ENCODE results near the gene ZC3H18.
"Not testable (repeated sequence)": the region's sequence is repeated elsewhere in the genome, so short reads cannot be mapped to it uniquely, and the experiment has no call there.

The ZC3H18 gene

GRCh38 chr16:88609426-88609825 lies 39.2 kb downstream of the ZC3H18 start:
- not testable (repeated sequence) for DNase-seq

- no peak for DNase-seq
Measured at GRCh38 chr16:88610080-88610479, 39.9 kb downstream of the ZC3H18 start.

GRCh38 chr16:88610909-88611812 lies 41.0 kb downstream of the ZC3H18 start:
- no peak for DNase-seq

DNA sequence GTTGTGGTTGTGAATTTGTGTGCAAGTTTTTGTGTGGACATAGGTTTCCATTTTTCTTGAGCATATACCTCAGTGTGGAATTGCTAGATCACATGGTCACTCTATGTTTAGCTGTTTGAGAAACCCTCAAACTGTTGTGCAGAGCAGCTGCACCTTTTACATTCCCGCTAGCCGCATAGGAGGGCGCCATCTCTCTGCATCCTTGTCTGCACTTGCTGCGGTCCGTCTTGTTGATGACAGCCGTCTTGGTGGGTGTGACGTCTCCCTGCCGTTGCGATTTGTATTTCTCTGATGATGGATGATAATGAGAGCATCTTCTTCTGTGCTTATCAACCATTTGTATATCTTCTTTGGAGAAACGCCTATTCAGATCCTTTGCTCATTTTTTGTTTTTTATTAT lies 43.1 kb downstream of the ZC3H18 start:
- DNase-seq: no peak

- no peak for DNase-seq
Measured at GRCh38 chr16:88613911-88614817, 44.0 kb downstream of the ZC3H18 start.

DNA sequence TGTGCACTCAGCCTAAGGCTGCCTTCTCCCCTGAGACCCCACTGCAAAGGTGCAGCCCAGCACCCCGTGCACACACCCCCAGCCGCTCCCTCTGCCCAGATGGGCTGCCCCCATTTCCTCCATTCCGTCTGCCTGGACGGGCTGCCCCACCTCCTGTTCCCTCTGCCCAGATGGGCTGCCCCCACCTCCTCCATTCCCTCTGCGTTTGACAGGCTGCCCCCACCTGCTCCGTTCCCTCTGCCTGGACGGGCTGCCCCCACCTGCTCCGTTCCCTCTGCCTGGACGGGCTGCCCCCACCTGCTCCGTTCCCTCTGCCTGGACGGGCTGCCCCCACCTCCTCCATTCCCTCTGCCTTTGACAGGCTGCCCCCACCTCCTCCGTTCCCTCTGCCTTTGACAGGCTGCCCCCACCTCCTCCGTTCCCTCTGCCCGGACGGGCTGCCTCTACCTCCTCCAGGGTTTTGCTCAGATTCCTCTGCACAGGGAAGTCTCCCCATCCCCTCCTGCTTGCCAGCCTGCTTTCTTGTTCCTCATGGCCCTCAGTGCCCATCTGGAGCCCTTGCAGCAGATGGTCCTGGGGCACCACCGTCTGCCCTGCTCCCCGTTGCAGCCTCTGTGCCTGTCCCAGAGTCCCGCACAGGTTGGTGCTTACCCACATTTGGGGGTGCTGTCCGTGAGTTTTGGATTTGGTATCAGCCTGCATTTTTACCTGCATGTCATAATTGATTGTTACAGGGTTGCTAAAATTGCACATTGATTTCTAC lies 44.8 kb downstream of the ZC3H18 start:
- DNase-seq: no peak

DNA sequence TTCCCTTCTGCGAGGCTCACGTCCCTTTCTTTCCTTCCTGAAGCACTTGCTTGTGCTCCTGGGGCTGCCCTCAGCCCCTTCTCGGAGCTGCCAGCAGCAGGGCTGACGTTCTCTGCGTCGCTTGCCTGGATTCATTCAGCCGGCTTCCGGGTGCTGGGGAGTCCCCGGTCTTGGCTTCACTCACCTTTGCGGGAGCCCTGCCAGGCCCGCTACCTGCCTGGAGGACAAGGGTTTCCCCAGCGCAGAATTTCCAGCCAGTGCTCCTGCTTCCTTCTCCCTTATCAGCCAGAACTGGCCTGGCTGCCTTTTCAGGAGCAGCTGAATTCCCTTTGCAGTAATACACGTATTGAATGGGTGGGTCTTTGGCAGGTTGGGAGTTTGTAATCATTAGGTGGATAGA lies 46.1 kb downstream of the ZC3H18 start:
- no peak for DNase-seq

DNA sequence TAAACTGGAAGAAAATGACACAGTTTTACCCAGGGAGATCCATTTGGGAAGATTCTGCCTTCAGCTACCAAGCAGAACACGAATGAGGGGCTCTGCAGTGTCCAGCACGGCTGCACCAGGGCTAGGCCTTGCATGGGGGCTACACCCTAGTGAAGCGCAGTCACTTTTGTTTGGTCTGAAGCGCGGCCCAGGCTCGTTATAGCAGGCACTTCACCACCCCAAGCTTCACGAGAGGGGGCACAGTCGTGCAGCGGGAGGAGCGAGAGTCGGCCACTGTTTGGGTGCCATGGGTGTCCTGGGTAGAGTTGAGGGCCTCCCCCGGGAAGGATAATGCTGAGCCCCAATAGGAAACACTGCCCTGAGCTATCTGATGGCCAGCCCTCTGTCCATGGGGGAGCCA lies 46.5 kb downstream of the ZC3H18 start:
- DNase-seq: no peak

DNA sequence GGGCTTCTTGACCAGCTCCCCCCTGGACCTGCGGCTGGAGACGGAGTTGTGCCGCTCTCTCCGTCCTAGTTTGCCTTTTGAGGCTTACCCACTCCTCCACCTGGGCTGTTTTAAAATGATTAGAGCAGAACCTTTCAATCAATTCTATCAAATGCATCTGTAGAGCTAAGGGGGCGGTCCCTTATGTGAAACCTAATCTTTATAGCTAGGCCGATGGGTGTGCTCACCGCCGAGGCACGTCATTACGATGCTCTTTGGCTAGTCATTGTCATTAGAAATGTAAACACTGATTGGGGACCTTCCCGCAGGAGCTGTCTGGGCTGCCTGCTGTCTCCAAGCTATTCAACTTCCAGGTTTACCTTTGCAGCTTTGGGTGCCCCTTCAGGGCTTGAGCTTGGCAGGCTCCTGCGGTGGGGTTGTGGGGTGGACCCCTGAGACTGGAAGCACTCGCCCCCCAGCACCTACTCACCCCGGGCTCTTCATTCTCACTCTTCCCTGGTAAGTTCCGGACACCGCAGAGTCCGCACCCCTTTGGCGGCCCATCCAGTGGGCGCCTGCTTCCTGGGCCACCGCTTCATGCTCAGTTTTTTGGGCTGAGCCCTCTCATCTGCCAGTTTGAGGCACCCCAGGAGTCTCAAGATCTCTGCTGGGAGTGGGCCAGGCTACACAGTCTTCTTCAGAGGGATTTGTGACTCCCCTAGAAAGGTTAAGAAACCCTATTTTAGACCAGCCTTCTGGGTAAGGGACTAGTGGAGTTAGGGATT lies 47.2 kb downstream of the ZC3H18 start:
- DNase-seq: no peak

- DNase-seq: no peak
Measured at GRCh38 chr16:88618182-88618955, 48.2 kb downstream of the ZC3H18 start.

- no peak for DNase-seq
Measured at GRCh38 chr16:88618956-88619667, 48.9 kb downstream of the ZC3H18 start.

DNA sequence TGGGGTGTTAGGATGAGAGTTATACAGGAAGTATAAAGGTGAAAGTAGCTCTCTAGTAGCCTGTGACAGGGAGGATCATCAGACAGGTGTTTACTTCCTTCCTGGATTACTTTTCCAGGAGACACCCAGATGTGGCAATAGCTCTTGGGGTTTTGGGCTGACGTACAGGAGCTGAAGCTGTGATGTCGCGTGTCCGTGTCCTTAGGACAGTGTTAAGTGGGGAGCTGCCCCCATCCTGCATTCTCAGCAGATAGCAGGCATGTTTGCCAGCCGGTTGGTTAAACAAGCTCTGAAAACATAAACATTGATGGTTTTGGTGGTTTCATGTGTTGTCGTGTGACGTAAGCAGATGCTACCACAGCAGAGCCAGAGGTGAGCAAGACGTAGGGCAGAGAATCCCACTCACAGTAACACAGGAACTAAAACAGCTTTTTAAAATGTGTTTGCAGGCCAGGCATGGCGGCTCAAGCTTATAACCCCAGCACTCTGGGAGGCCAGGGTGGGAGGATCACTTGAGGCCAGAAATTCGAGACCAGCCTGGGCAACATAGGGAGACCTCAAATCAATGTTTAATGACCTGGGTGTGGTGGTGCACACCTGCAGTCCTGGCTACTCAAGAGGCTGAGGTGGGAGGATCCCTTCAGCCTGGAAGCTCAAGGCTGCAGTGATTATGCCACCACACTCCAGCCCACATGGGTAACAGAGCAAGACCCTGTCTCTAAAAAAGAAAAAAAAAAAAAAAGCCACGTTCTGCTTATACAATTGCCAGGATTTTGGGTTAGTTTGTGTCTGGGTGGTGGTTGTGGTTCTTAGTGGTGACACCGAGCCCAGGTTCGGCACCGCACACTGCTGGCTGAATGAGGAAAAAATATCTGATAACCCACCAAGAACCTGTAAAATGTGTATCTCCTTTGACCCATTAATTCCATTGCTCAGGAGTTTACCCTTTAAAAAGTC lies 49.9 kb downstream of the ZC3H18 start:
- DNase-seq: no peak

DNA sequence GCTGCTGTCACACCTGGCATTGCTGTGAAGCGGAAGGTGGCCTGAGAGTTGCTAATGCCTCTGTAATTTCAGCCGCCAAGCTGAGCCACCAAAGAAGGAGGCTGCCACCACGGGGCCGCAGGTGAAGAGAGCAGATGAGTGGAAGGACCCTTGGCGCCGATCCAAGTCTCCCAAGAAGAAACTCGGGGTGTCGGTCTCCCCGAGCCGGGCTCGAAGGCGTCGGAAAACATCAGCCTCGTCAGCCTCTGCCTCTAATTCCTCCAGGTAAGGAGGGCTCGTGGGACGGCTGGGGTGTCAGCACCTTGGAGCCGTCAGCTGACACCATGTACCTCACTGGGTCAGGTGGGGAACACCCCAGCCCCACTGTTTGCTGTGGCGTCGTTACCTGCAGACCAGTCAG lies 51.9 kb downstream of the ZC3H18 start:
- no peak for DNase-seq

DNA sequence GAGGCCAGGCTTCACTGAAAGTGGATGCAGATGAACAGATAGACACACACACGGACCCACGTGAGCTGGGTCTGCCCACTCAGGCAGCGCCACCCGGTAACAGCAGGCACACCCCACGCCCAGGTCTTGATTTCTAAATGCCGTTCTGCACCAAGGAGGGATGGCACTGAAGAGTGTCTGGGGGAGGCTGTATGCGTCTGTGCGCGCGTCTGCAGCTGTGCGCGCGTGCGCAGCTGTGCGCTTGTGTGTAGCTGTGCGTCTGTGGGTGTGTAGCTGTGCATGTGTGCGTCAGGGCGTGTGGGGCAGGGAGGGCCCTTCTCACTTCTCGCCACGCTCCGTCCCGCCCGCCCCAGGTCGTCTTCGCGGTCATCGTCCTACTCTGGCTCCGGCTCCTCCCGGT lies 52.7 kb downstream of the ZC3H18 start:
- DNase-seq: no peak

- no peak for DNase-seq
Measured at GRCh38 chr16:88623858-88624257, 53.7 kb downstream of the ZC3H18 start.

DNA sequence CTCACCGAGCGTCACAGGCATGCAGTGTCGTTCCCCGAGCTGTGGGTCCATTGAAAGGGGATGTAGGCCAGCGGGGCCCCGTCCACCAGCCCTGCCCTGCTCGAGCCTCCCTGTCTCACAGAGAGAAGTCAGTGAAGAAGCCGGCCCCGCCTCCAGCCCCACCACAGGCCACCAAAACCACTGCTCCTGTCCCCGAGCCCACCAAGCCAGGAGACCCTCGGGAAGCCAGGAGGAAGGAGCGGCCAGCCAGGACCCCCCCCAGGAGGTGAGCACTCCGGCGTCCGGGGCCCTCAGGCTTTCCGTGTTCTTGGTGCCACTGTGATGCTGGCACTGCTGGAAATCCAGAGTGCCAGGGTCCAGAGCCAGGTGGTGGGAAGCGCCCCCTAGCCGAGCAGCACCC lies 54.3 kb downstream of the ZC3H18 start:
- no peak for DNase-seq

DNA sequence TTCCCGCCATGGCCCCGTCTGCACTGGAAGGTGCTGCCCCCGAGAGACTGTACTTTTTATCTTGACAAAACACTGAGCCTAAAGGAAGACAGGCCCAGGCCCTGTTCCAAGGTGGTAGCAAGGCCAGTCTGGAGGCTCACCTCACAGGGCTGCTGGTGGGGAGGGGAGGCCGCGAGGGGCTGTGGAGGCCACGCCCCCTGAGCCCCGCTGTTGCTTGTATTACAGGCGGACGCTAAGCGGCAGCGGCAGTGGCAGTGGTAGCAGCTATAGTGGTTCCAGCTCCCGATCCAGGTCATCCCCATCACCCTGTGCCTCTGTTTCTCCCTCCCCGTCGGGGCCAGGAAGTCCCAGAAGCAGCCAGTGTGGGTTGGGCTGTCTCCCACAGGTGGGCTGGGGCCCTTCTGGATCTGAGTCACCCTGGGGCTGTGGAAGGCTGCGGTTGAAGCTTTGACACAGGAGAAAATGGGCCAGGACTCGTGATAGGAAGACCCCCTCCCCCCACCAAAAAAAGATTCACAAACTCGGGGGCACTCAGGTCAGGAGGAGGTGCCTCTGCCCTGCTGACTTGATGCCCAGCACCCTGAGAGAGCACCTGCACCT lies 54.9 kb downstream of the ZC3H18 start:
- no peak for DNase-seq

DNA sequence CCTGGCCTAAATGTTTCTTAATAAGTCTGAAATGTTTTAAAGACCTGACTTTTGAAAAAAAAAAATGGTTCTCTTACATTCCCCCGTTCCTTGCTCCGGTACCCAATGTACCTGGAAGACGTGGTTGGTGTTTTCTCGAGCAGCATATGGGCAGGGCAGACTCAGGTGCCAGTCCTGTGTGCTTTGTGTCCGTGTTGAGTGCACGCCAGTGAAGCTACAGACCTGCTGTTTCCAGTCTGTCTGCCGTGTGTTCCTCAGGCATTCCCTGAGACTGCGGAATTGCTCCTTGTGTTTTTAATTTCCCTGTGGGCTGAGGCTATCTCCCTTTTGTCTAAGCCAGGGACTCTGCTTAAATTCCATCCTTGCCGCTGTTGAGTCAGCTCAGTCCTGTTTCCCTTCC lies 56.4 kb downstream of the ZC3H18 start:
- DNase-seq: no peak

Data from activated CD4-positive, alpha-beta T cell treated with anti-CD3 and anti-CD28 coated beads for 48 hours (primary cell).